NCI-H2171 (cell line): ENCODE measurements around the gene SLCO3A1.

Experiments
- DNase-seq: peaks from one replicate; lab custom pipeline; 2025; lab: John Stamatoyannopoulos, UW

Gene SLCO3A1

DNA sequence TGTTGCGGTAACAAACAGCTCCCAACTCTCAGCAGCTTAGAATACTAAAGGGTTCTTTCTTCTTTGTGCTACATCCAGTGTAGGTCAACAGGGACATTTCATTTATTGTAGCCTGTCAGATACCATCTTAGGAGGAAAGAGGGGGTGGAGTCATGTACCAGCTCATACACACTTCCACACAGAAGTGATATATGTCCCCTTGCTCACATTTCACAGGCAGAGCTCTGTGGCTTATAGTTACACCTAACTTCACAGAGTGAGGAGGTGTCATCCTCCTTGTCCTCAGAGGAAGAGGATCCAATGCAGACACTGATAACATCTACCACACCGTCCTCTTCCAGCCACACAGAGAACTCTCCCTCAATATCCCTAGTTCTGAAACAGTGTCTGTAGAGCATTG, 247.2 kb downstream of the SLCO3A1 start:
- DNase-seq = no peak

DNA sequence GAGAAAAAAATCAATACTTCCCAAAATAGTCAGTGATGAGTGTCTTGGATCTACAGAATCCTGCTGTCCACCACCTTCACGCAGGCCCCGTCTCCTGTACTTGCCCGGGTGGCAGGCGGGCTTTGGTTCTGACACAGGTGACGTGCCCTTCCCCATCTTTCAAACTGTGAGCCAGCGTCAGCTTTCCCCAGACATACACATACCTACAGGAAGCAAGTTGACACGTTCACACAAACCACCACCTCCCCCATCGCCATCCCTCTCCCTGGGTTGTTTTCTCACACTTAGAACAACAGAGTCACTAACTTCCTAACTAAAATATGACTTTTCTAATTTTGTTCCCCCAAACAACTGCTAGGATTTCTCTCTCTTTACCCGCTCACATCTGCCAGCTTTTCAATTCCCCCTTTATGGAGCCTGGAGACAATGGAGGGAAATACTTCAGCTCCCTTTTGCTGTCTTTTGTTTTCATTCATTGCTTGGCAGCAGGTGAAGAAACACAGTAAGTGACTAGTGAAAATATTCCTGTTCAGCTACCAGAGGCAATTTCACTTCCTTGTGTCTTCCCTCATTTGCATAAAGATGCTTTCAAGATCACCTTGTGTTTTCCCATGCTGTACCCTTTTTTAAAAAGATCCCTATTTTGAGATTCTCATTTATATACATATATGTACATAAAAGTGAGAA, 248.3 kb downstream of the SLCO3A1 start:
- no peak for DNase-seq

- DNase-seq = no peak
These were observed 248.9 kb downstream of the SLCO3A1 start for GRCh38 chr15:92102395-92102755.

- DNase-seq = no peak
These were observed 250.6 kb downstream of the SLCO3A1 start for GRCh38 chr15:92104072-92104471.

DNA sequence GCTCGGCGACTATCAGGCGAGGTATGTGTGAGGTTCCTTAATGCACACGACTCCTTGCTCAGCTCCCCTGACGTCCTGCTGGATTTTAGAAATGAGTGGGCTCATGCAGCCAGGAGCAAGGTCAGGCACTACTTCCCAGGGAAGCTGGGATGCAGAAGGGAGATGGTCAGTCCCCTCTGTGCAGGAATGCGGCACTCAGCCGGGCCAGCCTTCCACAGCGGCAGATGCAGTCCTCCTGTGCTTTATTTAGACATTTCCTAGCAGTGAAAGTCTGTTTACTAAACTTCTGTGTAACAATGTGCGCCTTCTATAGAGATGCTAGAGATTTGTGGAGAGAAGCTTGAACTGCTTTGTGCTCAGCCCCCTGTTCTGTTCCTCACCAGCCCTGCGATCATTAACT, 252.1 kb downstream of the SLCO3A1 start:
- no peak for DNase-seq

DNA sequence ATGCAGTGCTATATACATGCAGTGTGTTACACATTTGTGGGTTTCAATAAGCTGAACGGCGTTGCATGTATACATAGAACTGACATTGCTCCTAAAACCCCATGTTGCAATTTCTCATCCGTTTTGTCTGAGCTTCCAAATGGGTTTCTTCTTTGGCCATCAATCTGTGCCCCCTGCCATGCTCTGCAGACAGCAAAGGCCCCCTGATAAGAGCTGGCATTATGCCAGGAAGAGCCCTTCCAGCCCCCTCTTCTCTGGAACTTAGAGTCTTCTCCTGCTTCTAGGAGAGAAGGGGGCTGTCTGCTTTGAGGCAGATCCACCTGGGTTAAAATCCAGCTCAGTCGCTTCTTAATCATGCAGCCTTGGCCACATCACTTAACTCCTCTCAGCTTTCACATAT, 254.0 kb downstream of the SLCO3A1 start:
- no peak for DNase-seq

DNA sequence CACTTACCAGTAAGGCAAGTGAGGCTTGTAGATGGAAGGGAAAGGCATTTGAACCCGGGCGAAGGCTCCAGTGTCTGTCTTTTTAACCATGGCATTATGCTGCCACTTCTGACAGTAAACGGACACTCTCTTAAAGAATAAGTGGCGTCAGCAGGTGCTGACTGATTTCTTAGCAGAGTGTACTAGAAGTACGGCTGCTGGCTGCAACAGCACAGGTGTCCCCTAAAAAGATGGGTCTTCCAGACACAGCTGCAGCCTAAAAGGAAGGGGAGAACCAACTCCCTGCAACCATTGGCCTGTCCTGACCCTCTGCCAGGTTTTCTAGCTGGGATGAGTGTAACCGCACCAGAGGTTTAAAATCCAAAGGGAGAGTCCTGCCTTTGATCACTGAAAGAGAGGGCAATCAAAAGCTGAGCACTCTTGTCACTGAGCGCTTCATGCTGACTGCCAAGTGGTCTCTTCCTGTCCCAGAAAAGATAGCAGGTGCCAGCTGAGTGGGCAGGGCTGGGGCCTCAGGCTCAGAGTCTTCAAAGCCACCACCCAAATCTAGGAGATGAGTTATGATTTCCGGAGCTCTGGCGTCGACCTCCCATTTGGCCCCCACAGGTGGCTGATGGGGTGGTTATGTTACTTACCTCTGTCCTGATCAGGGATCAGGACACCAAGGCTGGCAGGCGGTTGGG, 255.8 kb downstream of the SLCO3A1 start:
- no peak for DNase-seq

DNA sequence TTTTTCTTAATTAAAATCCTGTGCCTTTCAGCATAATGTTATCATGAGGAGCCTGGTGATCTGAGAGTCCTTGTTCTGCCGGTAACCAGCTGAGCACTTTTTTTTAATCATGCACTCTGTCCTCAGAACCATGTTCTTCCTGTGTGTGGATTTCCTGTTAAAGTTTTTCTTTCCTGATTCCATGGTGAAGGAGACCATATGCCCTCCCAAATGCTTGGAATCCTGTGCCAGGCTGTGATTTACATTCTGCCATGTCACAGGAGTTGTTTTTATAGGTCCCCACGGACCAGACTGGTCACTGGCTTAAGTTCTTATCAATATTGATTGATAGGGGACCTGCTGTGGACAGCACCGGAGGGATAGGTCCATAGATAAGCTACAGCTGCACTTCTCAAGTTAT, 257.8 kb downstream of the SLCO3A1 start:
- DNase-seq = no peak

GRCh38 chr15:92111751-92112150, 258.2 kb downstream of the SLCO3A1 start:
- DNase-seq = no peak

- no peak for DNase-seq
These were observed 258.7 kb downstream of the SLCO3A1 start for GRCh38 chr15:92112180-92112579.

- no peak for DNase-seq
These were observed 259.2 kb downstream of the SLCO3A1 start for GRCh38 chr15:92112711-92113110.

- no peak for DNase-seq
These were observed 260.3 kb downstream of the SLCO3A1 start for GRCh38 chr15:92113832-92114231.

DNA sequence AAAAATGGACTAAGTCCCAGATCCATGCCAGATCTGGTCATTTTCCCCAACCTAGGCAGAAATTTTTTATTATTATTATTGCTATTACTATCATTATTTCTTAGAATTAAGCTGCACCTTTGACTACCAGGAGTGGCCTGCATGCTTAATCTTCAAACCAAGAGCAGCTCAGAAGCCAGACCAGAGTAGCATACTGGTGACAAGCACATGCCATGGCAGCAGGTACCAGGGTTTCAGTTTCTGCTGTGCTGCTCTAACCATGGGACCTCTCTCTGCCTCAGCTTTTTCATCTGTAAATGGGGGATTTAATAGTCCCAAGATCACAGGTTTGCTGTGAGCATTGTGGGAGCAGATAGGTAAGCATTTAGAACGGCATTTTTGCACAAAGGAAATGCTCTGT, 262.3 kb downstream of the SLCO3A1 start:
- DNase-seq = no peak

DNA sequence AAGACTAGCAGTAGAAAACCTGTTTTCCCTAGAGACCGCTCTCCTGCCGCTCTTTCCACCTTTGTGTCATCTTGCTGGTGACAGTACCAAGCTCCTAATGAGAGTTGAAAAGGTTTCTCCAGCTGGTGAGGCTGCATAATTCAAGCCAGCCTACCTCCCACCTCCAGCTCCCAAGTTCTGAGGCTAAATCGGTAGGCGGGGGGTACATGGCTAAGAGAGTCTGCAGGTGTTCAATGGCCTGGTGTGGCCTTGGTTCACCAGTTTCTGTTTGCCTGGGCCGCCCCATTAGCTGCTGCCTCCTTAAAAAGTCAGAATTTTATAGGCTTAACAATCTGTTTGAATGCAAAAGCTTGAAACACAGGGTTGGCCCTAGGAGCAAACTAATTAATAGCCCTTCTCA, 262.8 kb downstream of the SLCO3A1 start:
- DNase-seq = no peak

GRCh38 chr15:92117261-92117731, 263.8 kb downstream of the SLCO3A1 start:
- DNase-seq = no peak

- DNase-seq = no peak
These were observed 264.8 kb downstream of the SLCO3A1 start for GRCh38 chr15:92118162-92118935.

DNA sequence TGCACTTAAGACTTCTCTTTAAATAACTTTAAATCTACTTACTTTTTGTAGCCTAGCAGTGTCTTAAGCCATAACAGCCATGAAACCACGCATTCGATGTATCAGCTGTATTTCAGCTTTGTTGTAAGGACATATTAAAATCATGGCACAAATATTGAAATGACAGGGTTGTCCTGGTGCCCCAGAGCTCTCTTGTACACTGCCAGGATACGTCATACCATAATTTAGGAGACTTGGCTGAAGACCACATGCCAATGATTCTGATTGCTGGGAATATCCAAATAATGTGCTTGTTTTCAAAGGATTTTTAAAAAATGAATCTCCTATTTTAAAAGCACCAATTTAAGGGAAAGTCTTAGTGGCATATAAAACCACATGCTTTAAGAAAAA, 265.4 kb downstream of the SLCO3A1 start:
- DNase-seq = no peak

DNA sequence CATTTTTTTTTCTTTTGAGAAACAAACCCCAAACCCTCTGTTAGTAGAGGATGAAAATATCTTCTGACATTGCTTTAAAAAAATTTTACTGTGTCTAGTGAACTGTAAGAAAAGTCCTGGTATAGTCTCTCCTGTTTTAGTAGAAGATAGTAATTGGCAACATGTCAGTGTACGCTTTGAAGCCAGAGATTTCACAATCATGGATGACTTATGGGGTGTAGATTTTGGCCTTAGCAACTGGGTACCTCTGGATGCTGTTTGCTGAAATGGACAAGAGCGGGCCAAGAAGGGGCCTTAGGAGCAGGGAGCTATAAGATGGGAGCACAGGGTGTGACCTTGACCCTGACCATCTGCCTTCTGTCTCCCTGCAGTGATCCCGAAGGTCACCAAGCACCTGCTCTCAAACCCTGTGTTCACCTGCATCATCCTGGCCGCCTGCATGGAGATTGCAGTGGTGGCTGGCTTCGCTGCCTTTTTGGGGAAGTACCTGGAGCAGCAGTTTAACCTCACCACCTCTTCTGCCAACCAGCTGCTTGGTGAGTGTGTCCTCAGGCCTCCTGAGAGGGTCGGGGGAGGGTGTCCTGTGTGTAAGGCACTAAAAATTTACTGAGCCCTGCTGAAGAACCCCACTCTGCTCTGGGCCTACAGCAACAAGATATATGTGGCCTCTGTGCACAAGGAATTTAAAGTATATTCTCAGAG, 266.7 kb downstream of the SLCO3A1 start:
- DNase-seq = no peak

DNA sequence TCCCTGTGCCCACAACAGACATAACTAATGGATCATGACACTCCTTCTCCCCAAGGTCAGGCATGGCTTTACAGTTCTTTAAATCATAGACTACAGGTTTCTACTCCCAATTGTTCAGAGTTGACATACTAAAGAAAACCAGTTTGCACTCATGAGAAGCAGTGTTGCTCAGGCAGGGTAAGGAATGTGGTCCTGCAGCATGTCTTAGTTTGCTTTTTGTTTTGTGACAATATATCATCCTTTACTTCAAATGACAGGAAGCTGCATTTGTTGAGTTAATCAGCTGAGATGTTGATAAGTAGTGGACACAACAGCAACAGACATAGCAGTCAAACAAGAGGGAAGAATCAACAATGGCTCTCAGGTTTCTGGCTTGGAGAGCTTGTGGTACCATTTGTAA, 267.5 kb downstream of the SLCO3A1 start:
- DNase-seq = no peak

GRCh38 chr15:92122259-92122658, 268.8 kb downstream of the SLCO3A1 start:
- DNase-seq = no peak

DNA sequence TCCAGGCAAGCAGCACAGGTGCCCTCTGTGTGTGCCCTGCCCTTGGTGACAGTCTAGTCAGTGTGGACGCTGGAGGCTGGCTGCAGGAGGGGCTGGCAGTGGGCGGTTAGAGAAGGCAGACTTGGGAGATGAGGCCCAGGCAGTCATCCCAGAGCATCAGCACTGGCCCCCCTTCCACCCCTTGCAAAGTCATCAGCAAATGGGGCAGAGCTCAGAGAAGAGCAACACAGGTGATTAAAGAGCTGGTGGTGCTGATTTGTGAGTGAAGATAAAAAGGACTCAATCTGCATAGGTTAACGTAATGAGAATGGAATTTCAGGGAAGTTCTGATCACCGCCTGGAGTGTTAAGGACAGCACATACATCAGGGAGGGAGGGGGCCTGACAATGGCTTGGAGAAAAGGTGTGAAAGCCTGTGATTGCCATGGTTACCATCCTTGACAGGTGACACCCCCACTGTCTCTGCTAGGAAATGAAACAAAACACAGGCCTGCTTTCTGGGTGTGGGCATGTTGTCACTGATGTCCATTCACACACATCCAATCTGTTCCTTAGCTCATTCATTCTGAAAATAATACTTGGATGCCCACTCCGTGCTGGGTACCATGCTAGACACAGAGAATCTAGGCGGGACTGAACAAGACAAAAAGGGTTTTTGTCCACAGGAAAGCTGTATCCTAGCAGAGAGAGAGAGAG, 270.6 kb downstream of the SLCO3A1 start:
- DNase-seq = no peak

- no peak for DNase-seq
These were observed 271.1 kb downstream of the SLCO3A1 start for GRCh38 chr15:92124657-92125010.
